Type B pancreatic cell (in vitro differentiated cells): Measurements from ENCODE around the gene KRT72. TPM values are rescaled to one million over a fixed set of nuclear protein-coding genes. Genes with fewer than 3 reads are reported as not detected.

Experiments
- DNase-seq: peaks from one replicate; pipeline ENCODE4 v3.0.0; 2021; ENCODE audit warnings: mixed read lengths; ENCODE audit not compliant: unreplicated experiment; ENCODE audit errors: extremely low spot score
- H3K27ac Mint-ChIP-seq: 2 replicates; pipeline ENCODE4 v1.8.0; 2021; ENCODE audit warnings: mild to moderate bottlenecking, mixed read lengths
- H3K27me3 Mint-ChIP-seq: 2 replicates; pipeline ENCODE4 v1.8.0; 2021; ENCODE audit warnings: mixed read lengths
- H3K36me3 Mint-ChIP-seq: 2 replicates; pipeline ENCODE4 v1.8.0; 2021; ENCODE audit warnings: mixed read lengths
- H3K4me1 Mint-ChIP-seq: one replicate; pipeline ENCODE4 v1.8.0; 2021; ENCODE audit warnings: mixed read lengths; ENCODE audit not compliant: unreplicated experiment
- H3K4me3 Mint-ChIP-seq: 2 replicates; pipeline ENCODE4 v1.8.0; 2021; ENCODE audit warnings: mild to moderate bottlenecking, mixed read lengths
- H3K9me3 Mint-ChIP-seq: 2 replicates; pipeline ENCODE4 v1.8.0; 2021; ENCODE audit warnings: mixed read lengths
- total RNA-seq: library from RNA; stranded (reverse); gene quantifications from 2 replicates; pipeline ENCODE4 v1.2.1, GENCODE V29; 2021; ENCODE audit warnings: low replicate concordance
- TF ChIP-seq, protein P1 (sequence below): fragments of 200-600 bp; sonication (generic); conservative IDR thresholded peaks from 2 replicates; pipeline ENCODE4 v1.5.0; 2021; ENCODE audit warnings: antibody characterized with exemption, mild to moderate bottlenecking

KRT72 gene
- total RNA-seq, 1 donor from 2014 or later = 0.48 TPM

DNA sequence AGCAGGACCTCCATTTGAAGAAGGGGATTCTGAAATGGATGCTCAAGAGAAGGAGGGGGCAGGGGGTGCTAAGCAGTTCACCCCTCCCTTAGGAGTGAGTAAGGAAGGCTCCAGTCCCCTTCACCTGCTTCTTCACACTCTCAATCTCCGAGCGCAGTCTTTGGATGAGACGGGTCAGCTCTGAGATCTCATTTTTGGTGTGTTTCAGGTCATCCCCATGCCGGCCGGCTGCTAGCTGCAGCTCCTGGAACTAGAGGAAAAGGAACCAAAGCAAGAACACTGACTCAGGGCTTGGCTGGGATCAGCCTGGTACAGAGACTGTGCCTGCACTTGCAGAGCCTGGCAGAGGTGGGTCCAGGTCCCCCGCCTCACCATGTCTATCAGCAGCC is 9.8 kb upstream of the KRT72 start:
- no peak overlapping the region for H3K4me3 Mint-ChIP-seq
- H3K27me3 Mint-ChIP-seq = peaks cover 47% of the 10 kb centered on the region
- DNase-seq = peak; percentile 36
- H3K4me1 Mint-ChIP-seq = no peaks in the 10 kb centered on the region
- no peak overlapping the region for H3K27ac Mint-ChIP-seq
- H3K36me3 Mint-ChIP-seq = no peaks in the 10 kb centered on the region
- H3K9me3 Mint-ChIP-seq = no peaks in the 10 kb centered on the region
- TF ChIP-seq, protein P1, sequence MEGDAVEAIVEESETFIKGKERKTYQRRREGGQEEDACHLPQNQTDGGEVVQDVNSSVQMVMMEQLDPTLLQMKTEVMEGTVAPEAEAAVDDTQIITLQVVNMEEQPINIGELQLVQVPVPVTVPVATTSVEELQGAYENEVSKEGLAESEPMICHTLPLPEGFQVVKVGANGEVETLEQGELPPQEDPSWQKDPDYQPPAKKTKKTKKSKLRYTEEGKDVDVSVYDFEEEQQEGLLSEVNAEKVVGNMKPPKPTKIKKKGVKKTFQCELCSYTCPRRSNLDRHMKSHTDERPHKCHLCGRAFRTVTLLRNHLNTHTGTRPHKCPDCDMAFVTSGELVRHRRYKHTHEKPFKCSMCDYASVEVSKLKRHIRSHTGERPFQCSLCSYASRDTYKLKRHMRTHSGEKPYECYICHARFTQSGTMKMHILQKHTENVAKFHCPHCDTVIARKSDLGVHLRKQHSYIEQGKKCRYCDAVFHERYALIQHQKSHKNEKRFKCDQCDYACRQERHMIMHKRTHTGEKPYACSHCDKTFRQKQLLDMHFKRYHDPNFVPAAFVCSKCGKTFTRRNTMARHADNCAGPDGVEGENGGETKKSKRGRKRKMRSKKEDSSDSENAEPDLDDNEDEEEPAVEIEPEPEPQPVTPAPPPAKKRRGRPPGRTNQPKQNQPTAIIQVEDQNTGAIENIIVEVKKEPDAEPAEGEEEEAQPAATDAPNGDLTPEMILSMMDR = no peak

DNA sequence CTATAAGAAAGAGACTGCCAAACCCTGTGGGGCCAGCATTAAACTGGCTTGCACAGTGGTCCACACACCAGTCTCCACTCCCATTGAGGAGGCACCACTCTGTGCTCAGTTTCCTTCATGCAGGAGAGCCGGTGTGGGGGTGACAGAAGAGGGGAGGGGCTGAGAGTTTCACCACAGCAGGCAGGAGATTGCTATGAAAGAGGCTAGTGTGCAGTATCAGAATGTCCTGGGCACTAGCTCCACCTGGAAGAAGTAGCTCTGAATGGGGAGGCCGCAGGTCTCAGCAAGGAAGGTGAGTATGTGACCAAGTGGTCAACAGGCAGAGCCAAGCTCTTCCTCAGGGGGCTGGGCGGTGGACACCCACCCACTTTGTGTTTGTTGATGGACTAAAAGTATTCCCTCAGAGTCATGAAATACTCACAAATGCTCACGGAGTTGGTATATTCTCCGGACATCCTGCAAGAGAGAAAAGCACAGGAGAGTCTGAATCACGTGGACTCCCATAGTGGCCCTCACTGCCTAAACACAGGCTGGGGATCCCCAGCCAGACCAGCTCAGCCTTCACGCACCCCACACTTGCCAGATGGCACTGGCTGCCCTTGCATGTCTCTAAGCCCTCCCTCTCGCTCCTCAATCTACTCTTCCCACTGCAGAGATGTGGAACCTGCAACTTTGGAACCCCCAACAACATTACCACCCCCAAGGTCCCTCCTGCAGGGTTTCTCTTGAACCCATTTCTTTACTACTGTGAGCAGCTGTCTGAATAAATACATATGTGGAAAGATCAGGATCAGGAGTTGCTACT is 7.8 kb upstream of the KRT72 start:
- Mint-ChIP-seq H3K4me3 (no peak overlapping the region), H3K27me3 (peaks cover 49% of the 10 kb centered on the region), H3K27ac (no peak overlapping the region), H3K36me3 (no peaks in the 10 kb centered on the region), H3K4me1 (no peaks in the 10 kb centered on the region), H3K9me3 (no peaks in the 10 kb centered on the region)
- peak; percentile 34 for DNase-seq
- TF ChIP-seq, protein P1 = no peak

DNA sequence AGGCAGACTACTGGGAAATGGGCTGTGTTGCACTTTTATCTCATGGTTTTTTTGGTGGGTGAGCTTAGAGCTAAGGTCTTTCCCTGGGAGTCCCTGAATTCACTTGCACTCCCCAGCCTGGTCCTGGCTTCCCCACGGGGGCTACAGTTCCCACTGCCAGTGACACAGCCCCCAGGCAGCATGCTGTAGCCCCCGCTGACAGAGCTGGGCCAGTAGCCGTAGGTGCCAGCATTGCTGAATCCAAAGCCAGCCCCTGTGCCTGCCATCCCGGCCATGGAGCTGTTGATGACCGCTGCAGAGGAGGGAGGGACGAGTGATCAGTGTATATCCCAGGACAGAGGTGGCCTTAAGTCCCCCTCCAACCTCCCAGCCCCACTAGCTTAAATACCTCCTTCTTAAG is 6.9 kb upstream of the KRT72 start:
- TF ChIP-seq, protein P1 = no peak
- H3K4me1 Mint-ChIP-seq = no peaks in the 10 kb centered on the region
- no peaks in the 10 kb centered on the region for H3K36me3 Mint-ChIP-seq
- H3K9me3 Mint-ChIP-seq = no peaks in the 10 kb centered on the region
- no peak overlapping the region for H3K4me3 Mint-ChIP-seq
- peak; percentile 59 for DNase-seq
- H3K27me3 Mint-ChIP-seq = peaks cover 47% of the 10 kb centered on the region
- no peak overlapping the region for H3K27ac Mint-ChIP-seq

DNA sequence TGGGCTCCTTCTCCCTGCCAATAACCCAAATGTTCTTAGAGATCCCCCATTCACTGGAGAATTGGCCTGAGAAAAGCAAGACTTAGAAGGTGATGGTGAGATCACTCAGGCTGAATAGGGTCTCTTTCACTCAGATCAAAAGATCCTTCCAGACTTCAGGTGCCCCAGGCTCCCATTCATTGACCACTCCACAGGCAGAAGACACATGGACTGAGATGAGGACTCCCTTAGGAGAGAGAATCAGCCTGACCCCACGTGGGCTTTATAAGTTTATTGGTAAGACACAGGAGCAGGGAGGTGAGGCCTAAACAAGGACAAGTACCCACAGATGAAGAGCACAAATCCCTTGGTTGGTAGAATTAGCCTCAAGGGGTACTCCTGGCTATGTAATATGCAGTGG is 6.1 kb upstream of the KRT72 start:
- H3K27ac Mint-ChIP-seq = no peak overlapping the region
- no peaks in the 10 kb centered on the region for H3K9me3 Mint-ChIP-seq
- peaks cover 47% of the 10 kb centered on the region for H3K27me3 Mint-ChIP-seq
- no peaks in the 10 kb centered on the region for H3K36me3 Mint-ChIP-seq
- DNase-seq = no peak
- TF ChIP-seq, protein P1 = no peak
- H3K4me1 Mint-ChIP-seq = no peaks in the 10 kb centered on the region
- no peak overlapping the region for H3K4me3 Mint-ChIP-seq

DNA sequence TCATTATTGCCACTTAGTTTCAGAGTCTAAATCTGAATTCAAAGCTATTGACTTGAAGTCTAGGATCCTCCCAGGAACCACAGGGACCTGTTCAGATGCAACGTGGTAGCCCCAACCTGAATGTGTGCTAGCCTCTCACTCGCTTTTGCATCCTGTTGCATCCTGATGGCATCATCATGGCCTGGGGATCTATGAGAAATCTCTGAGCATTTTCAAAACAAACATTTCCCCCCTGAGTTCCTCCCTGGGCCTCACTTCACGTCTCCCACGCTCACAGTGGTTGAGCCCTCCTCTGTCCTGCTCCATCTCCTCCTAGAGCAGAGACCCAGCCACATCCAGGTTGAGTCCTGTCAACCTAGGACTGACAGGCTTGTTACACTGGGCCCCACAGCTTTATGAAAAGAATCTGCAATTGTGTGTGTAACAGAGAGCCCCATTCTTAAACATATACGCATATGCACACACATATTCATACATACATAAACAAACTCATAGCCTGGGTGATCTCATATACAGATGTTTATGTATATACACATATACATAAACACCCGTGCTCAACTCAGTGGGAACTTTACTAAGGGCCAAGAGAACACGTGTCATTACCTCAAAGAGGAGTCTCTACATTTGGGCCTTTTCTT is 5.4 kb upstream of the KRT72 start:
- DNase-seq = no peak
- peaks cover 45% of the 10 kb centered on the region for H3K27me3 Mint-ChIP-seq

More for the DNA sequence above, 5.4 kb upstream of the KRT72 start:
- TF ChIP-seq, protein P1 = no peak
- no peaks in the 10 kb centered on the region for H3K4me1 Mint-ChIP-seq
- no peaks in the 10 kb centered on the region for H3K36me3 Mint-ChIP-seq
- no peak overlapping the region for H3K27ac Mint-ChIP-seq
- no peaks in the 10 kb centered on the region for H3K9me3 Mint-ChIP-seq
- H3K4me3 Mint-ChIP-seq = no peak overlapping the region
